ENCODE data around the gene MRPL54. TPM values are rescaled to one million over a fixed set of nuclear protein-coding genes. Genes with fewer than 3 reads are reported as not detected.
A peak's percentile ranks its signal among the peaks of the same experiment; 100 is the strongest.
"Not testable (repeated sequence)": the region's sequence is repeated elsewhere in the genome, so short reads cannot be mapped to it uniquely, and the experiment has no call there.

MRPL54 gene
- total and polyA plus RNA-seq, 2 experiments from 2014 or later = 42.2 to 86.8 TPM

- 75% methylated on average over 1 of the region's 1 CpG for WGBS (ENCODE audit: low lambda C conversion rate, missing lambda C conversion rate)
- DNase-seq (ENCODE audit: low spot score) = no peak
- Histone ChIP-seq H3K27ac (peak overlapping the region; percentile 96), H3K4me3 (no peak overlapping the region), H2AFZ (no peak overlapping the region), H3K9me3 (ENCODE audit: low read depth) (no peaks in the 10 kb centered on the region), H3K4me2 (peak overlapping the region; percentile 63), H3K79me2 (peaks cover 27% of the 10 kb centered on the region), H3K4me1 (ENCODE audit: insufficient read depth) (peaks cover 3% of the 10 kb centered on the region), H3K9me2 (replicated peaks; ENCODE audit: insufficient read depth) (no peaks in the 10 kb centered on the region), H4K20me1 (ENCODE audit: insufficient read depth, poor library complexity, severe bottlenecking) (no peaks in the 10 kb centered on the region), H3K27me3 (no peaks in the 10 kb centered on the region), H3K36me3 (replicated peaks; ENCODE audit: insufficient read depth, low read depth) (no peaks in the 10 kb centered on the region)
- TF ChIP-seq CTCF (IDR thresholded peaks at IDR 0.05; ENCODE audit: poor library complexity) = no peak
- no peak for TF ChIP-seq EZH2phosphoT487 (IDR thresholded peaks at IDR 0.05; ENCODE audit: low read depth, severe bottlenecking, unreplicated experiment)
- TF ChIP-seq EZH2 (IDR thresholded peaks at IDR 0.05; ENCODE audit: borderline replicate concordance) = no peak
These were observed 380 bp upstream of the MRPL54 start for GRCh38 chr19:3762130-3762473.

- H3K9me2 ChIP-seq (replicated peaks; ENCODE audit: insufficient read depth) = no peaks in the 10 kb centered on the region
- no peak overlapping the region for H2AFZ ChIP-seq
- H3K4me3 ChIP-seq = no peak overlapping the region
- DNase-seq (ENCODE audit: low spot score) = no peak
- no peaks in the 10 kb centered on the region for H4K20me1 ChIP-seq (ENCODE audit: insufficient read depth, poor library complexity, severe bottlenecking)
- H3K9me3 ChIP-seq (ENCODE audit: low read depth) = no peaks in the 10 kb centered on the region
- H3K27ac ChIP-seq = no peak overlapping the region
- no peak for TF ChIP-seq EZH2phosphoT487 (IDR thresholded peaks at IDR 0.05; ENCODE audit: low read depth, severe bottlenecking, unreplicated experiment)
- no peak for TF ChIP-seq CTCF (IDR thresholded peaks at IDR 0.05; ENCODE audit: poor library complexity)
- TF ChIP-seq EZH2 (IDR thresholded peaks at IDR 0.05; ENCODE audit: borderline replicate concordance) = no peak
- no peak overlapping the region for H3K4me2 ChIP-seq
- WGBS (ENCODE audit: low lambda C conversion rate, missing lambda C conversion rate) = 99% methylated on average over 12 of the region's 12 CpGs
- H3K36me3 ChIP-seq (replicated peaks; ENCODE audit: insufficient read depth, low read depth) = no peaks in the 10 kb centered on the region
- peaks cover 3% of the 10 kb centered on the region for H3K4me1 ChIP-seq (ENCODE audit: insufficient read depth)
- H3K79me2 ChIP-seq = peaks cover 22% of the 10 kb centered on the region
- no peaks in the 10 kb centered on the region for H3K27me3 ChIP-seq
These were observed 2.6 kb downstream of the MRPL54 start for GRCh38 chr19:3765121-3765520.

GRCh38 chr19:3765757-3766156 is 3.3 kb downstream of the MRPL54 start:
- H3K4me3 ChIP-seq; H4K20me1 ChIP-seq (ENCODE audit: insufficient read depth, poor library complexity, severe bottlenecking); DNase-seq (ENCODE audit: low spot score); H3K9me3 ChIP-seq (ENCODE audit: low read depth); H3K9me2 ChIP-seq (replicated peaks; ENCODE audit: insufficient read depth); H3K27me3 ChIP-seq; H3K36me3 ChIP-seq (replicated peaks; ENCODE audit: insufficient read depth, low read depth); H3K27ac ChIP-seq; H3K4me1 ChIP-seq (ENCODE audit: insufficient read depth); H2AFZ ChIP-seq; H3K4me2 ChIP-seq: not testable (repeated sequence)
- H3K79me2 ChIP-seq = peaks cover 15% of the 10 kb centered on the region
- 97% methylated on average over 5 of the region's 5 CpGs for WGBS (ENCODE audit: low lambda C conversion rate, missing lambda C conversion rate)

- Histone ChIP-seq H4K20me1 (ENCODE audit: insufficient read depth, poor library complexity, severe bottlenecking) (no peaks in the 10 kb centered on the region), H3K4me3 (no peak overlapping the region), H3K27ac (no peak overlapping the region), H3K9me2 (replicated peaks; ENCODE audit: insufficient read depth) (no peaks in the 10 kb centered on the region), H3K79me2 (peaks cover 9% of the 10 kb centered on the region), H3K36me3 (replicated peaks; ENCODE audit: insufficient read depth, low read depth) (no peaks in the 10 kb centered on the region), H3K4me1 (ENCODE audit: insufficient read depth) (no peaks in the 10 kb centered on the region), H3K9me3 (ENCODE audit: low read depth) (no peaks in the 10 kb centered on the region), H3K27me3 (no peaks in the 10 kb centered on the region), H2AFZ (no peak overlapping the region), H3K4me2 (no peak overlapping the region)
- TF ChIP-seq CTCF (IDR thresholded peaks at IDR 0.05; ENCODE audit: poor library complexity) (no peak), EZH2phosphoT487 (IDR thresholded peaks at IDR 0.05; ENCODE audit: low read depth, severe bottlenecking, unreplicated experiment) (no peak), EZH2 (IDR thresholded peaks at IDR 0.05; ENCODE audit: borderline replicate concordance) (no peak)
- no peak for DNase-seq (ENCODE audit: low spot score)
- WGBS (ENCODE audit: low lambda C conversion rate, missing lambda C conversion rate) = 99% methylated on average over 7 of the region's 7 CpGs
These were observed 4.0 kb downstream of the MRPL54 start for GRCh38 chr19:3766520-3766919.

Data from hepatocyte (in vitro differentiated cells).